ENCODE data around the gene HPSE2. TPM values are rescaled to one million over a fixed set of nuclear protein-coding genes. Genes with fewer than 3 reads are reported as not detected.

Gene HPSE2
- polyA plus RNA-seq, 10 donors = 0.04 to 0.26 (median 0.19) TPM; not detected in 7

GRCh38 chr10:98433881-98434732 is 801.5 kb downstream of the HPSE2 start:
- no peak for DNase-seq

- no peak for DNase-seq
These were observed 802.3 kb downstream of the HPSE2 start for GRCh38 chr10:98433371-98433770.

GRCh38 chr10:98432330-98432729 is 803.3 kb downstream of the HPSE2 start:
- no peak for DNase-seq

GRCh38 chr10:98431016-98431415 is 804.6 kb downstream of the HPSE2 start:
- DNase-seq = no peak

GRCh38 chr10:98430427-98430826 is 805.2 kb downstream of the HPSE2 start:
- DNase-seq = no peak

- DNase-seq = no peak
These were observed 806.2 kb downstream of the HPSE2 start for GRCh38 chr10:98429320-98430072.

GRCh38 chr10:98427011-98427515 is 808.6 kb downstream of the HPSE2 start:
- no peak for DNase-seq

GRCh38 chr10:98425511-98426352 is 809.9 kb downstream of the HPSE2 start:
- no peak for DNase-seq

GRCh38 chr10:98424295-98425254 is 811.1 kb downstream of the HPSE2 start:
- DNase-seq = no peak

GRCh38 chr10:98423691-98424120 is 811.9 kb downstream of the HPSE2 start:
- no peak for DNase-seq

- DNase-seq = no peak
These were observed 813.5 kb downstream of the HPSE2 start for GRCh38 chr10:98422182-98422581.

- DNase-seq = no peak
These were observed 814.9 kb downstream of the HPSE2 start for GRCh38 chr10:98420786-98421185.

GRCh38 chr10:98419469-98420261 is 816.0 kb downstream of the HPSE2 start:
- no peak for DNase-seq

GRCh38 chr10:98418665-98419468 is 816.8 kb downstream of the HPSE2 start:
- no peak for DNase-seq

- DNase-seq = no peak
These were observed 817.5 kb downstream of the HPSE2 start for GRCh38 chr10:98417973-98418664.

- no peak for DNase-seq
These were observed 818.1 kb downstream of the HPSE2 start for GRCh38 chr10:98417481-98417959.

- no peak for DNase-seq
These were observed 818.9 kb downstream of the HPSE2 start for GRCh38 chr10:98416606-98417388.

Measured in muscle of back (tissue), 11 donors.